ENCODE measurements around the gene KRT79.

KRT79 gene

GRCh38 chr12:52792185-52793029 lies 41.7 kb downstream of the KRT79 start:
- no peak for DNase-seq (ENCODE audit: low read depth in 2 of 3, low spot score in 1 of 3)

GRCh38 chr12:52791271-52792184 lies 42.6 kb downstream of the KRT79 start:
- DNase-seq (ENCODE audit: low read depth in 2 of 3, low spot score in 1 of 3), result no peak

- DNase-seq (ENCODE audit: low read depth in 2 of 3, low spot score in 1 of 3), result no peak
These were observed 43.5 kb downstream of the KRT79 start for GRCh38 chr12:52790427-52791270.

- no peak for DNase-seq (ENCODE audit: low read depth in 2 of 3, low spot score in 1 of 3)
These were observed 44.3 kb downstream of the KRT79 start for GRCh38 chr12:52789637-52790426.

GRCh38 chr12:52788876-52789636 lies 45.1 kb downstream of the KRT79 start:
- DNase-seq (ENCODE audit: low read depth in 2 of 3, low spot score in 1 of 3), result no peak

- no peak for DNase-seq (ENCODE audit: low read depth in 2 of 3, low spot score in 1 of 3)
These were observed 45.8 kb downstream of the KRT79 start for GRCh38 chr12:52788192-52788875.

GRCh38 chr12:52787324-52788191 lies 46.6 kb downstream of the KRT79 start:
- no peak for DNase-seq (ENCODE audit: low read depth in 2 of 3, low spot score in 1 of 3)

GRCh38 chr12:52784909-52785308 lies 49.2 kb downstream of the KRT79 start:
- no peak for DNase-seq (ENCODE audit: low read depth in 2 of 3, low spot score in 1 of 3)

- DNase-seq (ENCODE audit: low read depth in 2 of 3, low spot score in 1 of 3), result no peak
These were observed 50.4 kb downstream of the KRT79 start for GRCh38 chr12:52783563-52784316.

GRCh38 chr12:52782502-52782901 lies 51.6 kb downstream of the KRT79 start:
- DNase-seq (ENCODE audit: low read depth in 2 of 3, low spot score in 1 of 3), result no peak

GRCh38 chr12:52781399-52782082 lies 52.6 kb downstream of the KRT79 start:
- DNase-seq (ENCODE audit: low read depth in 2 of 3, low spot score in 1 of 3), result no peak

GRCh38 chr12:52779914-52780313 lies 54.2 kb downstream of the KRT79 start:
- DNase-seq (ENCODE audit: low read depth in 2 of 3, low spot score in 1 of 3), result no peak

GRCh38 chr12:52778833-52779232 lies 55.3 kb downstream of the KRT79 start:
- DNase-seq (ENCODE audit: low read depth in 2 of 3, low spot score in 1 of 3), result no peak

GRCh38 chr12:52777566-52777965 lies 56.5 kb downstream of the KRT79 start:
- no peak for DNase-seq (ENCODE audit: low read depth in 2 of 3, low spot score in 1 of 3)

- DNase-seq (ENCODE audit: low read depth in 2 of 3, low spot score in 1 of 3), result no peak
These were observed 57.2 kb downstream of the KRT79 start, which contains the start of gene KRT76 for GRCh38 chr12:52776913-52777395. Gene KRT76 (minus strand): TSS chr12:52777345. CDS start chr12:52777291, 54 bp downstream.

- no peak for DNase-seq (ENCODE audit: low read depth in 2 of 3, low spot score in 1 of 3)
These were observed 57.7 kb downstream of the KRT79 start for GRCh38 chr12:52776435-52776834.
